Spleen (tissue), 7 donors: ENCODE measurements around the gene CISTR.

ENCODE experiments used
- CTCF ChIP-seq, 11 experiments: fragments of 200-600 bp in 7 of 11; fragments of 450-650 bp in 4 of 11; sonication (generic) in 4 of 11; IDR thresholded peaks in 8 of 11; conservative IDR thresholded peaks in 3 of 11; 1 replicate in 7 of 11; 2 replicates in 4 of 11; pipeline versions ENCODE4 v1.4.0 to v1.8.0; 2016 to 2021; ENCODE audit warnings: antibody characterized with exemption in 11 of 11, inconsistent platforms in 4 of 11, mild to moderate bottlenecking in 1 of 11
- POLR2A ChIP-seq, 3 donors: fragments of 450-650 bp; IDR thresholded peaks; one replicate each; pipeline ENCODE4 v1.5.1; 2017; ENCODE audit warnings: antibody characterized with exemption in 3 of 3, mild to moderate bottlenecking in 1 of 3
- POLR2AphosphoS5 ChIP-seq, 3 donors: sonication (generic); formaldehyde crosslinking; IDR thresholded peaks; one replicate each; pipeline ENCODE4 v1.5.1; 2017; ENCODE audit warnings: antibody characterized with exemption in 3 of 3
- donor health status: DM: no; HTN: no; CAD: no; lungs with moderate emphysema.
- donor health status: DM: no; HTN: no; CAD: no.
- donor health status: DM: no; HTN: no; CAD: no.

- no peak for TF ChIP-seq CTCF (IDR thresholded peaks at IDR 0.05 in 8 of 11, conservative IDR thresholded peaks at IDR 0.05 in 3 of 11)
- TF ChIP-seq POLR2A (IDR thresholded peaks at IDR 0.05): no peak
- no peak for TF ChIP-seq POLR2AphosphoS5 (IDR thresholded peaks at IDR 0.05)
Observed at GRCh38 chr12:53726341-53726740, 25.4 kb downstream of the CISTR start.
